ENCODE measurements around the gene MACROD1.

MACROD1 gene

GRCh38 chr11:64015935-64016845, 149.7 kb downstream of the MACROD1 start:
- no peak for DNase-seq (ENCODE audit: low read depth in 2 of 2)

GRCh38 chr11:64015510-64015909, 150.4 kb downstream of the MACROD1 start:
- no peak for DNase-seq (ENCODE audit: low read depth in 2 of 2)

GRCh38 chr11:64014356-64014755, 151.6 kb downstream of the MACROD1 start:
- no peak for DNase-seq (ENCODE audit: low read depth in 2 of 2)

GRCh38 chr11:64013141-64013896, 152.6 kb downstream of the MACROD1 start:
- DNase-seq (ENCODE audit: low read depth in 2 of 2): no peak

GRCh38 chr11:64011371-64011770, 154.5 kb downstream of the MACROD1 start:
- no peak for DNase-seq (ENCODE audit: low read depth in 2 of 2)

DNA sequence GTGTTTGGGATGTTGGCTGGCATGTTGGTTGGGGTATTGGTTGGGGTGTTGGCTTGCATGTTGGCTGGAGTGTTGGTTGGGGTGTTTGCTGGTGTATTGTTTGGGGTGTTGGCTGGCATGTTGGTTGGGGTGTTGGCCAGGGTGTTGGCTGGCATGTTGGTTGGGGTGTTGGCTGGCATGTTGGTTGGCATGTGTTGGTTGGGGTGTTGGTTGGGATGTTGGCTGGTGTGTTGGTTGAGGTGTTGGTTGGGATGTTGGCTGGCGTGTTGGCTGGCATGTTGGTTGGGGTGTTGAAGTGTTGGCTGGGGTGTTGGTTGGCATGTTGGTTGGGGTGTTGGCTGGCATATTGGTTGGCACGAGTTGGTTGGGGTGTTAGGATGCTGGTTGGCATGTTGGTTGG, 155.1 kb downstream of the MACROD1 start:
- no peak for DNase-seq (ENCODE audit: low read depth in 2 of 2)

DNA sequence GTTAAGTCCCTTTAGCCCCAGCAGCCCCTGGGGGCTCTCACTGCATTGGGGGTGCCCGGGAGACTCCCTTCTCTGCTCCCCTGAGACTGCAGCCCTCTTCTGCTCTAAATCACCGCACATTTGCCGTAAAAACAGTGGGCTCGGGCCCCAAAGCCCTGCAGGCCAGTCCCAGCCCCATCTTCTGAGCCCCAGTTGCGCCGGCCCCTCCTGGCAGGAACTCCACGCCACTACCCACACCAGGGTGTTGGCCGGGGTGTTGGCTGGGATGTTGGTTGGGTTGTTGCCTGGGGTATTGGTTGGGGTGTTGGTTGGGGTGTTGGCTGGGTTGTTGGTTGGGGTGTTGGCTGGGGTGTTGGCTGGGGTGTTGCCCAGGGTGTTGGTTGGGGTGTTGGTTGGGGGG, 156.2 kb downstream of the MACROD1 start:
- DNase-seq (ENCODE audit: low read depth in 2 of 2): no peak

DNA sequence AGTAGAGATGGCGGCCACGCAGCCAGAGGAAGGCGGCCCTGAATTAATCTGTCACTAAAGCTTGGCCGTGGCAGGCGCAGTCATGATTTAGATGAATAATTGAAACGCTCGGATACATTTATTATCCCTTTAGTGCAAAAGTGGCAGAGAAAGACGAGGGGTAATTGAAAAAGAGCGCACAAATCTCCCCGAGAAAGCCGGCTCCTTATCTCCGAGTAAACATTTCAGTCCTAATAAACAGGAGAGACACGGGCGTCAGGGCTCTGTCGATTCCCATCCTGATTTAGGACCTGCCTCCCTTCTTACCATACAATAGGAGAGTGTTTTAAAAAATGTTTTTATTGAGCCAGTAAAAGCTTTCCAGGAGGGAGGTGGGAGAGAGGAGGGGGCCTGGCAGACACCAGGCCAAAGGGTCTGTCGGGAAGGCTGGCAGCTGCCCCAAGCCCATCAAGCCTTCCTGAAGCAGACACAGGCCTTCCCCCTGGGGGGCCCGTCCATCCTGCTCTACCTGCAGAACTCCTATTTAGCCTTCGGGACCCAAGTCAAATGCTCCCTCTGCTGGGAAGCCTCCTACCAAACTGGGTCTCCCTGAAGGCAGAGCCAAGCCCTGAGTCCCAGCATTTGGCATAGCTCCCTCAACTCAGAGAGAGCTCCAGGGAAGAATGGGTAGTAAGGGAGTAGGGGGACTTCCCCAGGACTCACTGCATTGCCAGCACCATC, 156.8 kb downstream of the MACROD1 start:
- no peak for DNase-seq (ENCODE audit: low read depth in 2 of 2)

GRCh38 chr11:64008283-64008913, 157.5 kb downstream of the MACROD1 start:
- DNase-seq (ENCODE audit: low read depth in 2 of 2): no peak

DNA sequence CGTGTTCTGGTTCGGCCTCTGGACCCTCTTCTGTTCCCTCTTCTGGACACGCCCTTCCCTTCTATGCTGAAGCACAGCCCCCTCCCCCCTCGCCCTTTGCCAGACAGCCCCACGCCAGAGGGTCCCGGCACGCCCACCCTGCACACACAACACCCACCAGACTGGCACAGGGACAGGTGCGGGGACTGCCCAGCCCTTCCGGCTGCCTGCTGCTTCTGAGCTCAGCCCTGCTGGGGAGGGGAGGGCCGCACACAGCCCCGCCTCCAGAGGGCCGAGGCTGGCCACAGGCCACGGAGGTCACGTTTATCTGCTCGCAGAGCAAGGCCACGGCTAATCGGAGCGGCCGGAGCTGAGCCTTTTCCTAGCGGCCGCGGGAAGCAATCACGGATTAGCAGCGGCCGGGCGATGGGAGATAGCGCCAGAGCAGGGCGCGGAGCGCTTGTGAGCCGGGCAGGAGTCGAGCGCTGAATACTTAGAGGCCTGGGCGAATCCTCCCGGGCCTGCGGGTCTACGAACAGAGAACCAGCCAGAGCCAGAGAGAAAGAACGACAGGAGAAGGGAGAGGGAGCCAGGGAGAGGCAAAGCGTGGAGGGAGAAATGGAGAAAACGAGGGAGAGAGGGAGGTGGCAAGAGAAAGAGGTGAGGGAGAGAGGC, 158.2 kb downstream of the MACROD1 start:
- no peak for DNase-seq (ENCODE audit: low read depth in 2 of 2)

DNA sequence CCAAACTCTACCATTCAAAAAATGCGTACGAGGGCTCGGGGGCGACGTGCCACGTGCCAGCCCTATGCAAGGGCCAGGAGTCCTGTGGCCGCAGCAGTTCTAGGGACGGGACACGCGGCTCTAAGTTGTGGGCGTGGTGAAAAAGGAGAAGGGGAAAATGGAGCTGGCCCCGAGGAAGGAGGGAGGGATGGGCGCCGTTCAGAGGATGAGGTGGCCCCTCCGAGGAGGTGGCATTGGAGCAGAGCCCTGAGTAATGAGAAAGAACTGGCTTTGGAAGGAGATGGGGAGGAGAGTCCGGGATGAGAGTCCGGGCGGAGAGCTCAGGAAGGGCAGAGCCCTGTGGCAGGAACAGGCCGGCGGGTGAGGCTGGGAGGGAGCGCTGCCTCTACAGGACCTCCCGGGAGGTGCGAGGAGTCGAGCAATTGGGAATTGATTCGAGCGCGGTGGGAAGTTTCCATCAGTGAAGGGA, 158.7 kb downstream of the MACROD1 start:
- DNase-seq (ENCODE audit: low read depth in 2 of 2): no peak

- no peak for DNase-seq (ENCODE audit: low read depth in 2 of 2)
These were observed 159.5 kb downstream of the MACROD1 start for GRCh38 chr11:64006398-64006797.

DNA sequence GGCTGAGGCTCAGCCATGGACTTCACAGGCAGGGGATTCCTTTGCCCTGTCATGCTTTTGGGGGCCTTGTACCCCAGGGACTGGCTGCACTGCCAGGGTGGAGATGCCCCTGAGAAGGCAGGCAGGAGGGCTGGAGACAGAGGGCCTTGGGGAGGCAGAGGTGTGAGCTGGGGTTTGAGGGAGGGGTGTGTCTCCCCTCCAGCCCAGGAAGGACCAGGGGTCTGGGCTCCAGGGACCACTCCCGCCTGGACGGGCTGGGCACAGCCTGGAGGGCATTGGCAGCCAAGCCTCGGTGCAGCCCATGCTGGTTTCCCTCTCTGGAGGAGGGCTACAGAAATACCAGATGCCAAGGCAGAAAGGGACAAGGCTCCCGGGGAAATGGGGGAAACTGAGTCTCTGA, 160.2 kb downstream of the MACROD1 start:
- DNase-seq (ENCODE audit: low read depth in 2 of 2): no peak

- no peak for DNase-seq (ENCODE audit: low read depth in 2 of 2)
These were observed 161.3 kb downstream of the MACROD1 start for GRCh38 chr11:64004590-64004984.

- no peak for DNase-seq (ENCODE audit: low read depth in 2 of 2)
These were observed 161.9 kb downstream of the MACROD1 start for GRCh38 chr11:64003807-64004589.

DNA sequence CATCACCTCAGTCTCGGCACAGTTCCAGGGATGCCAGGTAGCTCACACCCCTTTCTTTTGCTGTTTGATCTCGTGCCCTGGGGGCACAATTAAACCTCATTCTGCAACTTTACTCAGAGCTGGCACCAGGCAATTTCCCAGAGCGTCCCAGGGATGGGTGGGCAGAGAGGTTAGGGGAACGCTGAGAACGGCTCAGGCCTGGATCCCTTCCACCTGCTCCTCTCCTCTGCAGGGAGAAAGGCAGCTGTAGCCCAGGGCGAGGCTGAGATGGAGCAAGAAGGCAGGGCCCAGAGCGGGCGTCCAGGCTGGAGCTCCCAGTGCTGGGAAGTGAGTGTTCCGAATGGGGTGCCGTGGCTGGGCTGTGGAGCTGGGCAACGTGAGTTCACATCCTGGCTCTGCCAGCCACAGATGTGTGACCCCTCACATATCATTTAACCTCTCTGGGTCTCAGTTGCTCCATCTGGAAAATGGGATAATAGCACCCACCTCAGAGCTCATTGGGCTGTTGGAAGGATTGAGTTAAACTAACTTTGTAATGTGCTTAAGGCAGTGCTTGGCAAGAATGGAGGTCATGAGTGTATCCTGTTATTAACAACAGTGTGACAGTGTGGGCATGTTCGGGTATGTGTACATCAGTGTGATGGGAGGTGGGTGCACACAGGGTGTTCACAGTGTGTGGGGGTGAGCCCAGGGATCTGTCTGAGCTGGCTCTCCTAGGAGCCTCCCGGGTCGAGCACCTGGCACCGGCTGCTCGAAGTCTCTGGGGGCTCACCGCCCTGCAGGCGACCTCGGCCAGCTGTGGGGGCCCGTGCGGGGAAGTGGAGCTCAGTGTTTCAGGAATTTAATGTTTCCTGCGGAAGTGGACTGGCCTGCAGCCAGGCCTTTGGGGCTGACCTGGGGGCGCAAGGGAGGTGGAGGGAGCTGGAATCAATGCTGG, 164.2 kb downstream of the MACROD1 start:
- DNase-seq (ENCODE audit: low read depth in 2 of 2): no peak

DNA sequence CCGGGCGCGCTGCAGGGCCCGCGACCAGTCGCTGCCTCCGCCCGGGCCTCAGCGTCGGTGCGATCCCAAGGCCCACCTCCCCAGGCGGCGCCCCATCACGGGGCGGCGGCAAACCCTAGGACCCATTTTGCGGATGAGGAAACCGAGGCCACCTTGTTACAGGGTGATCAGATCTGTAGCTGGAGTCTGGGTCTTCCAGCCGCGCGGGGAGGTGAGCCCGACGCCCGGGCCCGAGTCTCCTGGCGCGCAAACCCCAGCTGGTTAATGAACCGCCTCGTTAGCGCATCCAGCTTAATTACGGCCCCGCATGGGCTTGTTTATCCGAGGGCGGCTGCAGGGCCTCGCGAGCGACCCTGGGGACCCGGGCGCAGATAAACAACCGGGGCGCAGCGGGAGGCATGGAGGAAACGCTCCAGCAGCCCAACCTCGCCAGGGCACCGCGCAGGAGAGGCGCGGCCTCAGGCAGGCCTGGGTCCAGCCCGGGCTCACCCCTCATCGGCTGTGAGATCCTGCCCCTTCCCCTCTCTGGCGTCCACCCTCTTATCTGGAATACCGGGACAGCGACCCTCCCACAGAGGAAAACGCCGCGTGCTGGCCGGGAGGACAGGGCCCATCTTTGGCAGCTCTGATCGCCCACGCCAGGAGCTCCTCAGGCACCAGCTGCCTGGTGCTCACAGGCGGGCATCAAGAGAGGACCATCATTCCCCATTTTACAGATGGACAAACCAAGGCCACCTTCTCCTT, 165.0 kb downstream of the MACROD1 start:
- DNase-seq (ENCODE audit: low read depth in 2 of 2): no peak

- peak; percentile 35 to 63 for DNase-seq (ENCODE audit: low read depth in 2 of 2)
These were observed 165.7 kb downstream of the MACROD1 start for GRCh38 chr11:64000026-64000739.

All from stimulated activated CD4-positive, alpha-beta T cell treated with anti-CD3 and anti-CD28 coated beads, Interleukin-15, amount 100 ng/mL, for 48 hours (primary cell).